Hepatocyte (in vitro differentiated cells): ENCODE measurements around the gene MREG. TPM values are rescaled to one million over a fixed set of nuclear protein-coding genes. Genes with fewer than 3 reads are reported as not detected.

Source experiments
- DNase-seq: peaks from one replicate; pipeline ENCODE4 v3.0.0-alpha.2; 2016; ENCODE audit warnings: low spot score
- H2AFZ ChIP-seq: fragments of 200-600 bp; sonication (generic); 2 replicates; pipeline ENCODE4 v1.6.0; 2016; ENCODE audit warnings: antibody characterized with exemption, mild to moderate bottlenecking
- H3K27ac ChIP-seq: fragments of 200-600 bp; sonication (generic); 2 replicates; pipeline ENCODE4 v1.5.1; 2016; ENCODE audit warnings: mild to moderate bottlenecking
- H3K27me3 ChIP-seq: fragments of 200-600 bp; sonication (generic); 2 replicates; pipeline ENCODE4 v1.6.1; 2016
- H3K36me3 ChIP-seq: fragments of 200-600 bp; sonication (generic); replicated peaks from 2 replicates; pipeline ENCODE4 v1.5.1; 2016; ENCODE audit warnings: low read depth; ENCODE audit not compliant: insufficient read depth
- H3K4me1 ChIP-seq: fragments of 200-600 bp; sonication (generic); 2 replicates; pipeline ENCODE4 v1.5.1; 2016; ENCODE audit warnings: mild to moderate bottlenecking, moderate library complexity; ENCODE audit not compliant: insufficient read depth
- H3K4me2 ChIP-seq: fragments of 200-600 bp; sonication (generic); 2 replicates; pipeline ENCODE4 v1.6.0; 2016
- H3K4me3 ChIP-seq: fragments of 200-600 bp; sonication (generic); 2 replicates; pipeline ENCODE4 v1.5.1; 2016; ENCODE audit warnings: mild to moderate bottlenecking
- H3K79me2 ChIP-seq: fragments of 200-600 bp; sonication (generic); 2 replicates; pipeline ENCODE4 v1.6.0; 2017; ENCODE audit warnings: mild to moderate bottlenecking
- H3K9me2 ChIP-seq: fragments of 200-600 bp; sonication (generic); replicated peaks from 2 replicates; pipeline ENCODE4 v1.6.0; 2017; ENCODE audit warnings: mild to moderate bottlenecking; ENCODE audit not compliant: insufficient read depth
- H3K9me3 ChIP-seq: fragments of 200-600 bp; sonication (generic); 2 replicates; pipeline ENCODE4 v1.5.1; 2016; ENCODE audit warnings: low read depth, mild to moderate bottlenecking
- H4K20me1 ChIP-seq: fragments of 200-600 bp; sonication (generic); 2 replicates; pipeline ENCODE4 v1.6.0; 2016; ENCODE audit warnings: mild to moderate bottlenecking; ENCODE audit not compliant: insufficient read depth, poor library complexity, severe bottlenecking
- EZH2 ChIP-seq: fragments of 200-600 bp; sonication (generic); IDR thresholded peaks from 2 replicates; pipeline ENCODE4 v1.6.1; 2016; ENCODE audit warnings: antibody characterized with exemption, mild to moderate bottlenecking, borderline replicate concordance
- EZH2phosphoT487 ChIP-seq: fragments of 200-600 bp; sonication (generic); IDR thresholded peaks from one replicate; pipeline ENCODE4 v1.6.1; 2018; ENCODE audit warnings: antibody characterized with exemption, mild to moderate bottlenecking, low read depth, moderate library complexity; ENCODE audit not compliant: unreplicated experiment, severe bottlenecking
- WGBS: methylation state at CpG from one replicate; pipeline ENCODE4 v1.1.6; 2016; ENCODE audit warnings: low lambda C conversion rate; ENCODE audit errors: missing lambda C conversion rate; 5-methylcytosine and 5-hydroxymethylcytosine counted together
- polyA plus RNA-seq: library from polyadenylated mRNA; unstranded; fragments of >200 nt; fragmentation: Nextera tagmentation; extraction: Ambion mirVana; gene quantifications from 2 replicates; pipeline ENCODE4 v1.2.1, GENCODE V29; 2016
- total RNA-seq: library from RNA; depleted of rRNA; stranded (reverse); fragments of >200 nt; gene quantifications from 2 replicates; pipeline ENCODE4 v1.2.3, GENCODE V29; 2014
- TF ChIP-seq, protein P1 (sequence below): fragments of 200-600 bp; sonication (generic); IDR thresholded peaks from 2 replicates; pipeline ENCODE4 v1.5.1; 2016; ENCODE audit warnings: antibody characterized with exemption, mild to moderate bottlenecking; ENCODE audit not compliant: poor library complexity

Gene MREG
- total and polyA plus RNA-seq, 2 experiments from 2014 or later: 5.6 to 12.9 TPM

DNA sequence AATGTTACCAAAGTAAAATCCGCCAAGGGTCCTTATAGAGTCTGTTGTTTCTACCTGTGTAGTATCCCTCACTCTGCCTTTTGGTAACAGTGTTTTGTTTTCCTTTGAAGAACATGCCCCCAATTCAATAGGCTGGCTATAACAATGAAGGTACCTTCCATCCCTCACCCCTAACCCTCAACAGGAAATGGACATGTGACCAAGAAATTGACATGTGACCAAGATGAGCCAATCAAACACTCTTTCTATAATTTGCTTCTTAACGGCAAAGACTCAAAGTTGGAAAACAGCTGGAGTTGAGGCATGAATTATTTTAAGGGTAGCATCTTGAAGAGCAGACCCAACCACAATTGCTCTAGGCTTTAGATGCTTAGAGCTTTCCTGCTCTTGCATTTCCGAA is 5.4 kb upstream of the MREG start:
- DNase-seq: no peak
- Histone ChIP-seq H3K9me3 (no peaks in the 10 kb centered on the region), H3K4me2 (no peak overlapping the region), H3K4me1 (no peaks in the 10 kb centered on the region), H3K36me3 (no peaks in the 10 kb centered on the region), H3K9me2 (no peaks in the 10 kb centered on the region), H3K27ac (no peak overlapping the region), H2AFZ (no peak overlapping the region), H4K20me1 (no peaks in the 10 kb centered on the region), H3K4me3 (no peak overlapping the region), H3K27me3 (no peaks in the 10 kb centered on the region), H3K79me2 (no peaks in the 10 kb centered on the region)
- 92% methylated on average over 3 of the region's 3 CpGs for WGBS
- TF ChIP-seq EZH2 (no peak), EZH2phosphoT487 (no peak)
- TF ChIP-seq, protein P1, sequence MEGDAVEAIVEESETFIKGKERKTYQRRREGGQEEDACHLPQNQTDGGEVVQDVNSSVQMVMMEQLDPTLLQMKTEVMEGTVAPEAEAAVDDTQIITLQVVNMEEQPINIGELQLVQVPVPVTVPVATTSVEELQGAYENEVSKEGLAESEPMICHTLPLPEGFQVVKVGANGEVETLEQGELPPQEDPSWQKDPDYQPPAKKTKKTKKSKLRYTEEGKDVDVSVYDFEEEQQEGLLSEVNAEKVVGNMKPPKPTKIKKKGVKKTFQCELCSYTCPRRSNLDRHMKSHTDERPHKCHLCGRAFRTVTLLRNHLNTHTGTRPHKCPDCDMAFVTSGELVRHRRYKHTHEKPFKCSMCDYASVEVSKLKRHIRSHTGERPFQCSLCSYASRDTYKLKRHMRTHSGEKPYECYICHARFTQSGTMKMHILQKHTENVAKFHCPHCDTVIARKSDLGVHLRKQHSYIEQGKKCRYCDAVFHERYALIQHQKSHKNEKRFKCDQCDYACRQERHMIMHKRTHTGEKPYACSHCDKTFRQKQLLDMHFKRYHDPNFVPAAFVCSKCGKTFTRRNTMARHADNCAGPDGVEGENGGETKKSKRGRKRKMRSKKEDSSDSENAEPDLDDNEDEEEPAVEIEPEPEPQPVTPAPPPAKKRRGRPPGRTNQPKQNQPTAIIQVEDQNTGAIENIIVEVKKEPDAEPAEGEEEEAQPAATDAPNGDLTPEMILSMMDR: no peak

DNA sequence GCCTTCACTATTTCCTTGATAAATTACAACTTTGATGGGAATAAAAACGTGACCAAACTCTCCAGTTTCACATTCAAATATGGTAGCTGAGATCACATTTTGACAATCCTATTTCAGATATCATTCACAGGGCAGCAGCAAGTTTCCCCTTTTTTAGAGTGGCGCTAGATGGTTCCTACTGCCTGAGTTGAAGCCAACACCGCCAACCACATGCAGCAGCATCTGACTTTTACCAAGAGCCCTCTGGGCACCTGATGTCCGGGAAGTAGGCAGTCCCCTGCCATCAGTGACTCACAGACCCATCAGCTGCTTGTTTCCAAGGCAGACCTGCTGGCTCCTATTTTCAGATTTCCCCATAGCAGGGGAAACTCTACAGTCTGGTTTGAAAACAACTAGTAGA is 4.0 kb upstream of the MREG start:
- Histone ChIP-seq H3K4me3 (no peak overlapping the region), H3K27me3 (no peaks in the 10 kb centered on the region), H3K79me2 (no peaks in the 10 kb centered on the region), H3K4me1 (no peaks in the 10 kb centered on the region), H2AFZ (no peak overlapping the region), H3K27ac (no peak overlapping the region), H3K36me3 (no peaks in the 10 kb centered on the region), H3K4me2 (no peak overlapping the region), H3K9me2 (no peaks in the 10 kb centered on the region), H3K9me3 (no peaks in the 10 kb centered on the region), H4K20me1 (no peaks in the 10 kb centered on the region)
- no peak for DNase-seq
- TF ChIP-seq EZH2phosphoT487 (no peak), EZH2 (no peak)
- TF ChIP-seq, protein P1: no peak
- 90% methylated on average over 4 of the region's 4 CpGs for WGBS

DNA sequence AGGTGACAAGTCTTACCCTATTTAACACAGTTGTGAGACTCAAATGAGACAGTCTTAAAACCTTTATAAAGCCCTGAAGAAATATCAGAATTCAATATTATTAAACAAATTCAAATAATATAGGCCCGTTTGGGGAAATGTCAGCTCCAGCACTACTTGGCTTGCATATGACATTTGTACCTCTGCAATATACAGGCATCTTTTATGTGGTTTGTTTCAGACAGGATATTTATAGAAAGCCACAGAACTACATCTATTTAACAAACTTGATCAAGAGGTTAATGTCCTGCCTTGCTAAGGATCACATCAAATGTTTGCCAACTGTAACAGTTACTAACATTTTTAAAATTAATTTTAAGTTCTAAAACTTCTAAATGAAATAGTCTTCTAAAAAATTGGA is 3.2 kb upstream of the MREG start:
- Histone ChIP-seq H2AFZ (no peak overlapping the region), H3K4me1 (no peaks in the 10 kb centered on the region), H3K27me3 (no peaks in the 10 kb centered on the region), H3K4me2 (no peak overlapping the region), H3K36me3 (no peaks in the 10 kb centered on the region), H3K27ac (no peak overlapping the region), H3K79me2 (peaks cover under 1% of the 10 kb centered on the region), H4K20me1 (no peaks in the 10 kb centered on the region), H3K9me3 (no peaks in the 10 kb centered on the region), H3K4me3 (no peak overlapping the region), H3K9me2 (no peaks in the 10 kb centered on the region)
- no peak for DNase-seq
- WGBS: 91% methylated on average over 1 of the region's 1 CpG
- TF ChIP-seq, protein P1: no peak
- no peak for TF ChIP-seq EZH2
- TF ChIP-seq EZH2phosphoT487: no peak
